Measurements from ENCODE around the gene CFAP43. TPM values are rescaled to one million over a fixed set of nuclear protein-coding genes. Genes with fewer than 3 reads are reported as not detected.

CFAP43 gene
- total and polyA plus RNA-seq, 2 donors (not counting 1 experiment from before 2014, with no cell fraction given), result 0.12 TPM; not detected in 1

DNA sequence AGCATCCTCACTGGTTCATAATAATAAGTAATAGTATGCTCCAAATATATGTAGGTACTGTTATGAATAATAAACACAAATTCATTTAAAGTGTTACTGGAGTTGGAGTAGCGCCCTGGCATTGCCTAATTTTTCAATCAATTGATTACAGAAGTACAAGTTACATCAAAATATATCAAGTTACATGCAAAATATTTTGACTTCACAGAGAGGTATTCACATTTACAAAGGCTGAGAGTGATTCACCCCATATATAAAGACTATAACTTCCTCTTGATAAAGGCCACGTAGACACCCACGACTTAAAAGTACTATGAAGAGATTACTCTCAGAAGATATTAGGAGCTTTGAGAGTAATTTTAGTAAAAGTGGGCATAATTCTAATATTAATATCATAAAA lies 132.9 kb downstream of the CFAP43 start:
- no peaks in the 10 kb centered on the region for H3K79me2 ChIP-seq (ENCODE audit: control insufficient read depth, insufficient read depth, low read length)
- no peak overlapping the region for H3K4me3 Mint-ChIP-seq
- ATAC-seq (ENCODE audit: low read depth) (no peak), DNase-seq (no peak)
- no peaks in the 10 kb centered on the region for H3K9me3 ChIP-seq (ENCODE audit: control extremely low read depth in 1 of 3, control insufficient read depth in 2 of 3, insufficient read depth in 1 of 3, low read length in 2 of 3)
- peaks cover 0 to 3% (median 0%) of the 10 kb centered on the region in 4 experiments for H3K27me3 ChIP-seq (replicated peaks in 1 of 4; ENCODE audit: control extremely low read depth in 1 of 4, control insufficient read depth in 3 of 4, insufficient read depth in 4 of 4, low read length in 3 of 4)
- H3K9ac ChIP-seq (ENCODE audit: low read length), result no peak overlapping the region
- H3K4me1 ChIP-seq (ENCODE audit: control insufficient read depth in 2 of 2, insufficient read depth in 2 of 2, low read length in 2 of 2), result no peaks in the 10 kb centered on the region
- no peak overlapping the region for H3K4me2 ChIP-seq (replicated peaks; ENCODE audit: low read depth, low read length, poor library complexity, severe bottlenecking)
- POLR2A ChIA-PET, result no interaction called here
- H3K27ac ChIP-seq (ENCODE audit: low read length in 2 of 2), result no peak overlapping the region
- no peaks in the 10 kb centered on the region for H3K36me3 ChIP-seq (replicated peaks in 1 of 2; ENCODE audit: control extremely low read depth in 1 of 2, control insufficient read depth in 1 of 2, extremely low read depth in 1 of 2, insufficient read depth in 2 of 2, low read length in 1 of 2)
- no peaks in the 10 kb centered on the region for H3K9me3 Mint-ChIP-seq (ENCODE audit: insufficient read depth)
- no peaks in the 10 kb centered on the region for H4K20me1 ChIP-seq (ENCODE audit: control insufficient read depth, insufficient read depth, low read length, poor library complexity, severe bottlenecking)
- CTCF ChIA-PET, result interaction anchor here (0.6 kb wide), 1 partner anchor 38 kb away, joined by 3 read pairs; no protein-coding TSS in a partner anchor
- no peaks in the 10 kb centered on the region for H3K4me1 Mint-ChIP-seq
- H3K27me3 Mint-ChIP-seq, result no peaks in the 10 kb centered on the region
- intact Hi-C loops (cut with micrococcal nuclease), result no loop called here
- H2AFZ ChIP-seq (ENCODE audit: insufficient read depth, low read depth, low read length, poor library complexity, severe bottlenecking), result no peak overlapping the region
- no peak overlapping the region for H3K4me3 ChIP-seq (ENCODE audit: control extremely low read depth in 1 of 5, extremely low read depth in 1 of 5, insufficient read depth in 1 of 5, low read depth in 2 of 5, low read length in 4 of 5)
- no CpG with 5 or more reads among the region's 3 CpGs for WGBS (ENCODE audit: insufficient coverage)
- no peak overlapping the region for H3K27ac Mint-ChIP-seq
- TF ChIP-seq, protein P1, sequence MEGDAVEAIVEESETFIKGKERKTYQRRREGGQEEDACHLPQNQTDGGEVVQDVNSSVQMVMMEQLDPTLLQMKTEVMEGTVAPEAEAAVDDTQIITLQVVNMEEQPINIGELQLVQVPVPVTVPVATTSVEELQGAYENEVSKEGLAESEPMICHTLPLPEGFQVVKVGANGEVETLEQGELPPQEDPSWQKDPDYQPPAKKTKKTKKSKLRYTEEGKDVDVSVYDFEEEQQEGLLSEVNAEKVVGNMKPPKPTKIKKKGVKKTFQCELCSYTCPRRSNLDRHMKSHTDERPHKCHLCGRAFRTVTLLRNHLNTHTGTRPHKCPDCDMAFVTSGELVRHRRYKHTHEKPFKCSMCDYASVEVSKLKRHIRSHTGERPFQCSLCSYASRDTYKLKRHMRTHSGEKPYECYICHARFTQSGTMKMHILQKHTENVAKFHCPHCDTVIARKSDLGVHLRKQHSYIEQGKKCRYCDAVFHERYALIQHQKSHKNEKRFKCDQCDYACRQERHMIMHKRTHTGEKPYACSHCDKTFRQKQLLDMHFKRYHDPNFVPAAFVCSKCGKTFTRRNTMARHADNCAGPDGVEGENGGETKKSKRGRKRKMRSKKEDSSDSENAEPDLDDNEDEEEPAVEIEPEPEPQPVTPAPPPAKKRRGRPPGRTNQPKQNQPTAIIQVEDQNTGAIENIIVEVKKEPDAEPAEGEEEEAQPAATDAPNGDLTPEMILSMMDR (IDR thresholded peaks at IDR 0.05), result no peak
- TF ChIP-seq EZH2 (IDR thresholded peaks at IDR 0.05; ENCODE audit: borderline replicate concordance, insufficient read depth, low read depth, low read length, poor library complexity, severe bottlenecking), result no peak

DNA sequence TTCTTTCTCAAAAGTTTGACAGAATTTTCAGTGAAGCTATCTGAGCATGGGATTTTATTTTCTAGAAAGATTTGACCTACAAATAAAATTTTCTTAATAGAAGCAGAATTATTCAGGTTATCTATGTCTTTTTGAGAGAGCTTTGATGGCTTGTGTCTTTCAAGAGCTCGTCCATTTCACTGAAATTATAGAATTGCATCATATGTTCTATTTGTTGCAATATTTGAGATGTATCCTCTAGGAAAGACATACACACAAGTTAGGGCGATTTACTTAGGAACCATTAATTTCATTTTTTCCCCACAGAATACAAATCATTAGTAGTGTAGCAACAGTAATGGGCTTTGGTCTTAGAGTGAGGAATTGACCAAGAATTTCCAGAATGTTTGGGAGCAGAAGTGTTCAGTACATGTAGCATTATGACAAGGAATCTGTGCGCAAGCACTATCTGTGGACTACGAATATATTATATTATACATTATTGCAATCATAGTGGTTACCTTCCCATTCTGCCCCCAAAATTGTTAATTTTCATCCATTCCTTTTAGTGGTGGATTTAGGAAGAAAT lies 133.7 kb downstream of the CFAP43 start:
- Histone ChIP-seq H4K20me1 (ENCODE audit: control insufficient read depth, insufficient read depth, low read length, poor library complexity, severe bottlenecking) (no peaks in the 10 kb centered on the region), H3K36me3 (replicated peaks in 1 of 2; ENCODE audit: control extremely low read depth in 1 of 2, control insufficient read depth in 1 of 2, extremely low read depth in 1 of 2, insufficient read depth in 2 of 2, low read length in 1 of 2) (no peaks in the 10 kb centered on the region), H3K79me2 (ENCODE audit: control insufficient read depth, insufficient read depth, low read length) (no peaks in the 10 kb centered on the region), H3K4me3 (ENCODE audit: control extremely low read depth in 1 of 5, extremely low read depth in 1 of 5, insufficient read depth in 1 of 5, low read depth in 2 of 5, low read length in 4 of 5) (no peak overlapping the region), H2AFZ (ENCODE audit: insufficient read depth, low read depth, low read length, poor library complexity, severe bottlenecking) (no peak overlapping the region), H3K9me3 (ENCODE audit: control extremely low read depth in 1 of 3, control insufficient read depth in 2 of 3, insufficient read depth in 1 of 3, low read length in 2 of 3) (peaks cover 0 to 1% (median 0%) of the 10 kb centered on the region in 3 donors), H3K27ac (ENCODE audit: low read length in 2 of 2) (no peak overlapping the region), H3K27me3 (replicated peaks in 1 of 4; ENCODE audit: control extremely low read depth in 1 of 4, control insufficient read depth in 3 of 4, insufficient read depth in 4 of 4, low read length in 3 of 4) (no peaks in the 10 kb centered on the region), H3K4me2 (replicated peaks; ENCODE audit: low read depth, low read length, poor library complexity, severe bottlenecking) (no peak overlapping the region), H3K4me1 (ENCODE audit: control insufficient read depth in 2 of 2, insufficient read depth in 2 of 2, low read length in 2 of 2) (no peaks in the 10 kb centered on the region), H3K9ac (ENCODE audit: low read length) (no peak overlapping the region)
- no peak overlapping the region for H3K27ac Mint-ChIP-seq
- no peak overlapping the region for H3K4me3 Mint-ChIP-seq
- WGBS (ENCODE audit: insufficient coverage), result no CpG with 5 or more reads among the region's 4 CpGs
- H3K9me3 Mint-ChIP-seq (ENCODE audit: insufficient read depth), result no peaks in the 10 kb centered on the region
- no peaks in the 10 kb centered on the region for H3K4me1 Mint-ChIP-seq
- ATAC-seq (ENCODE audit: low read depth) (no peak), DNase-seq (no peak)
- TF ChIP-seq, protein P1 (IDR thresholded peaks at IDR 0.05), result no peak
- CTCF ChIA-PET, result interaction anchor here (0.7 kb wide), 1 partner anchor 256 kb away, joined by 3 read pairs; no protein-coding TSS in a partner anchor
- intact Hi-C loops (cut with micrococcal nuclease), result no loop called here
- no peaks in the 10 kb centered on the region for H3K27me3 Mint-ChIP-seq
- POLR2A ChIA-PET, result no interaction called here
